ENCODE results near the gene COL4A4.

DNA sequence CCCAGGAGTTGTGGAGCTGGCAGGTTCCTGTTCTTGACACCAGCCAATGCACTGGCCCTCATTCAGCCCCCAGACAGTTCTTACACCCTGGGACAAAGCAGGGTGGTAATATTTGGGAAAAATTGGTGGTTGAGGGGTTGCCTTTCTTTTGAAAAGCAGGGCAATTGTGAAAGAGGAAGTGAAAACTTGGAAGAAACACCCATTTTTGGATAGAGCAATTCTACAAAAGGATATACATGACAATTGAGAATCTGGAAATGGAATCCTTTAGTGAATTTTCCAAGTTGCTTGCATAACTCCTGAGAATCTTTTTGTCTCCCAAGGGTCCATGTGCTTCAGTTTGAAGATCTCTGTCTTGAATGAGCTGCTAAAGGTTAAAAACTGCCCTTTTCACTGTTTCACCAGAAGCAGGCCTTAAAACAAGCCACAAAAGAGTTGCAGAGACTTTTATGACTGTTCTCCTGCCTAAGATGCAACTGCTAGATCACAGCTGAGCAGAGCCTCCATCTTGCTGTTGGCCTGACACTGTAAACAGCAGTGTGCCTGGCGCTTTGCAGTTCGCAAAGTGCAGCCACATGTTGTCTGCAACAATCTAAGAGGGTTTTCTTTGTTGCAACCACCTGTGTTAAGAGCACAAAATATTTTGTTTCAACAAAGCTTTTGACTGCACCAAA, 11.8 kb downstream of the COL4A4 start:
- TF ChIP-seq ZNF146 (tag by site-specific recombination; IDR thresholded peaks at IDR 0.05), result no peak
- TF ChIP-seq, protein P1, sequence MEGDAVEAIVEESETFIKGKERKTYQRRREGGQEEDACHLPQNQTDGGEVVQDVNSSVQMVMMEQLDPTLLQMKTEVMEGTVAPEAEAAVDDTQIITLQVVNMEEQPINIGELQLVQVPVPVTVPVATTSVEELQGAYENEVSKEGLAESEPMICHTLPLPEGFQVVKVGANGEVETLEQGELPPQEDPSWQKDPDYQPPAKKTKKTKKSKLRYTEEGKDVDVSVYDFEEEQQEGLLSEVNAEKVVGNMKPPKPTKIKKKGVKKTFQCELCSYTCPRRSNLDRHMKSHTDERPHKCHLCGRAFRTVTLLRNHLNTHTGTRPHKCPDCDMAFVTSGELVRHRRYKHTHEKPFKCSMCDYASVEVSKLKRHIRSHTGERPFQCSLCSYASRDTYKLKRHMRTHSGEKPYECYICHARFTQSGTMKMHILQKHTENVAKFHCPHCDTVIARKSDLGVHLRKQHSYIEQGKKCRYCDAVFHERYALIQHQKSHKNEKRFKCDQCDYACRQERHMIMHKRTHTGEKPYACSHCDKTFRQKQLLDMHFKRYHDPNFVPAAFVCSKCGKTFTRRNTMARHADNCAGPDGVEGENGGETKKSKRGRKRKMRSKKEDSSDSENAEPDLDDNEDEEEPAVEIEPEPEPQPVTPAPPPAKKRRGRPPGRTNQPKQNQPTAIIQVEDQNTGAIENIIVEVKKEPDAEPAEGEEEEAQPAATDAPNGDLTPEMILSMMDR (tag by site-specific recombination; IDR thresholded peaks at IDR 0.05), result no peak
- no peak for TF ChIP-seq ZNF660 (tag by site-specific recombination; IDR thresholded peaks at IDR 0.05)
- TF ChIP-seq ZNF785 (tag by site-specific recombination; IDR thresholded peaks at IDR 0.05), result no peak
- TF ChIP-seq, protein P2, sequence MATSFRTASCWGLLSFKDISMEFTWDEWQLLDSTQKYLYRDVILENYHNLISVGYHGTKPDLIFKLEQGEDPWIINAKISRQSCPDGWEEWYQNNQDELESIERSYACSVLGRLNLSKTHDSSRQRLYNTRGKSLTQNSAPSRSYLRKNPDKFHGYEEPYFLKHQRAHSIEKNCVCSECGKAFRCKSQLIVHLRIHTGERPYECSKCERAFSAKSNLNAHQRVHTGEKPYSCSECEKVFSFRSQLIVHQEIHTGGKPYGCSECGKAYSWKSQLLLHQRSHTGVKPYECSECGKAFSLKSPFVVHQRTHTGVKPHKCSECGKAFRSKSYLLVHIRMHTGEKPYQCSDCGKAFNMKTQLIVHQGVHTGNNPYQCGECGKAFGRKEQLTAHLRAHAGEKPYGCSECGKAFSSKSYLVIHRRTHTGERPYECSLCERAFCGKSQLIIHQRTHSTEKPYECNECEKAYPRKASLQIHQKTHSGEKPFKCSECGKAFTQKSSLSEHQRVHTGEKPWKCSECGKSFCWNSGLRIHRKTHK (tag by site-specific recombination; IDR thresholded peaks at IDR 0.05), result no peak
- TF ChIP-seq, protein P3, sequence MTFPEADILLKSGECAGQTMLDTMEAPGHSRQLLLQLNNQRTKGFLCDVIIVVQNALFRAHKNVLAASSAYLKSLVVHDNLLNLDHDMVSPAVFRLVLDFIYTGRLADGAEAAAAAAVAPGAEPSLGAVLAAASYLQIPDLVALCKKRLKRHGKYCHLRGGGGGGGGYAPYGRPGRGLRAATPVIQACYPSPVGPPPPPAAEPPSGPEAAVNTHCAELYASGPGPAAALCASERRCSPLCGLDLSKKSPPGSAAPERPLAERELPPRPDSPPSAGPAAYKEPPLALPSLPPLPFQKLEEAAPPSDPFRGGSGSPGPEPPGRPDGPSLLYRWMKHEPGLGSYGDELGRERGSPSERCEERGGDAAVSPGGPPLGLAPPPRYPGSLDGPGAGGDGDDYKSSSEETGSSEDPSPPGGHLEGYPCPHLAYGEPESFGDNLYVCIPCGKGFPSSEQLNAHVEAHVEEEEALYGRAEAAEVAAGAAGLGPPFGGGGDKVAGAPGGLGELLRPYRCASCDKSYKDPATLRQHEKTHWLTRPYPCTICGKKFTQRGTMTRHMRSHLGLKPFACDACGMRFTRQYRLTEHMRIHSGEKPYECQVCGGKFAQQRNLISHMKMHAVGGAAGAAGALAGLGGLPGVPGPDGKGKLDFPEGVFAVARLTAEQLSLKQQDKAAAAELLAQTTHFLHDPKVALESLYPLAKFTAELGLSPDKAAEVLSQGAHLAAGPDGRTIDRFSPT (tag by site-specific recombination; IDR thresholded peaks at IDR 0.05), result no peak
- TF ChIP-seq, protein P4, sequence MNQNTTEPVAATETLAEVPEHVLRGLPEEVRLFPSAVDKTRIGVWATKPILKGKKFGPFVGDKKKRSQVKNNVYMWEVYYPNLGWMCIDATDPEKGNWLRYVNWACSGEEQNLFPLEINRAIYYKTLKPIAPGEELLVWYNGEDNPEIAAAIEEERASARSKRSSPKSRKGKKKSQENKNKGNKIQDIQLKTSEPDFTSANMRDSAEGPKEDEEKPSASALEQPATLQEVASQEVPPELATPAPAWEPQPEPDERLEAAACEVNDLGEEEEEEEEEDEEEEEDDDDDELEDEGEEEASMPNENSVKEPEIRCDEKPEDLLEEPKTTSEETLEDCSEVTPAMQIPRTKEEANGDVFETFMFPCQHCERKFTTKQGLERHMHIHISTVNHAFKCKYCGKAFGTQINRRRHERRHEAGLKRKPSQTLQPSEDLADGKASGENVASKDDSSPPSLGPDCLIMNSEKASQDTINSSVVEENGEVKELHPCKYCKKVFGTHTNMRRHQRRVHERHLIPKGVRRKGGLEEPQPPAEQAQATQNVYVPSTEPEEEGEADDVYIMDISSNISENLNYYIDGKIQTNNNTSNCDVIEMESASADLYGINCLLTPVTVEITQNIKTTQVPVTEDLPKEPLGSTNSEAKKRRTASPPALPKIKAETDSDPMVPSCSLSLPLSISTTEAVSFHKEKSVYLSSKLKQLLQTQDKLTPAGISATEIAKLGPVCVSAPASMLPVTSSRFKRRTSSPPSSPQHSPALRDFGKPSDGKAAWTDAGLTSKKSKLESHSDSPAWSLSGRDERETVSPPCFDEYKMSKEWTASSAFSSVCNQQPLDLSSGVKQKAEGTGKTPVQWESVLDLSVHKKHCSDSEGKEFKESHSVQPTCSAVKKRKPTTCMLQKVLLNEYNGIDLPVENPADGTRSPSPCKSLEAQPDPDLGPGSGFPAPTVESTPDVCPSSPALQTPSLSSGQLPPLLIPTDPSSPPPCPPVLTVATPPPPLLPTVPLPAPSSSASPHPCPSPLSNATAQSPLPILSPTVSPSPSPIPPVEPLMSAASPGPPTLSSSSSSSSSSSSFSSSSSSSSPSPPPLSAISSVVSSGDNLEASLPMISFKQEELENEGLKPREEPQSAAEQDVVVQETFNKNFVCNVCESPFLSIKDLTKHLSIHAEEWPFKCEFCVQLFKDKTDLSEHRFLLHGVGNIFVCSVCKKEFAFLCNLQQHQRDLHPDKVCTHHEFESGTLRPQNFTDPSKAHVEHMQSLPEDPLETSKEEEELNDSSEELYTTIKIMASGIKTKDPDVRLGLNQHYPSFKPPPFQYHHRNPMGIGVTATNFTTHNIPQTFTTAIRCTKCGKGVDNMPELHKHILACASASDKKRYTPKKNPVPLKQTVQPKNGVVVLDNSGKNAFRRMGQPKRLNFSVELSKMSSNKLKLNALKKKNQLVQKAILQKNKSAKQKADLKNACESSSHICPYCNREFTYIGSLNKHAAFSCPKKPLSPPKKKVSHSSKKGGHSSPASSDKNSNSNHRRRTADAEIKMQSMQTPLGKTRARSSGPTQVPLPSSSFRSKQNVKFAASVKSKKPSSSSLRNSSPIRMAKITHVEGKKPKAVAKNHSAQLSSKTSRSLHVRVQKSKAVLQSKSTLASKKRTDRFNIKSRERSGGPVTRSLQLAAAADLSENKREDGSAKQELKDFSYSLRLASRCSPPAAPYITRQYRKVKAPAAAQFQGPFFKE (tag by site-specific recombination; IDR thresholded peaks at IDR 0.05; ENCODE audit: borderline replicate concordance), result no peak
- TF ChIP-seq ZXDB (tag by site-specific recombination; IDR thresholded peaks at IDR 0.05), result no peak

All from HEK293 (cell line).